WI38 (cell line): ENCODE results near the gene YLPM1.

Experiments used
- H3K4me3 ChIP-seq: 2 replicates; pipeline ENCODE4 v1.5.1; 2011; ENCODE audit warnings: low read depth, mild to moderate bottlenecking, control low read depth, low read length
- TF ChIP-seq, protein P1 (sequence below): IDR thresholded peaks from 2 replicates; pipeline ENCODE4 v1.5.1; 2012; ENCODE audit warnings: low read depth, mild to moderate bottlenecking, control low read depth, low read length

YLPM1 gene

DNA sequence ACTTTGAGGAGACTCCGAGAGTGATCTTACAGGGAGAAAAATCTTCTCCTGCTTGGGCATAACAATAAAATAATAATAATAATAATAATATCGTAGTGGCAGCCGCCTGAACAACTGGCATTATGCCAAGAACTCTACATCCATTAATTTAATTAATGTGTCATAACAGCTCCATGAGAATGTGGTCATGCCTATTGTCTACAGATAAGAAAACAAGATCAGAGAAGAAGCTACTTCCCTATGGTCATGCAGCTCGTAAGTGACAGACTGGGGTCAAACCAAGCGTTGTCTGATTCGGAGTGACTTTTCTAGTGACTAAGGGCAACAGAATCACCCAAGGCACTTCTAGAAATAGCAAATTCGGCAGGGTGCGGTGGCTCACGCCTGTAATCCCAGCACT is 101.1 kb downstream of the YLPM1 start:
- no peak overlapping the region for H3K4me3 ChIP-seq
- TF ChIP-seq, protein P1, sequence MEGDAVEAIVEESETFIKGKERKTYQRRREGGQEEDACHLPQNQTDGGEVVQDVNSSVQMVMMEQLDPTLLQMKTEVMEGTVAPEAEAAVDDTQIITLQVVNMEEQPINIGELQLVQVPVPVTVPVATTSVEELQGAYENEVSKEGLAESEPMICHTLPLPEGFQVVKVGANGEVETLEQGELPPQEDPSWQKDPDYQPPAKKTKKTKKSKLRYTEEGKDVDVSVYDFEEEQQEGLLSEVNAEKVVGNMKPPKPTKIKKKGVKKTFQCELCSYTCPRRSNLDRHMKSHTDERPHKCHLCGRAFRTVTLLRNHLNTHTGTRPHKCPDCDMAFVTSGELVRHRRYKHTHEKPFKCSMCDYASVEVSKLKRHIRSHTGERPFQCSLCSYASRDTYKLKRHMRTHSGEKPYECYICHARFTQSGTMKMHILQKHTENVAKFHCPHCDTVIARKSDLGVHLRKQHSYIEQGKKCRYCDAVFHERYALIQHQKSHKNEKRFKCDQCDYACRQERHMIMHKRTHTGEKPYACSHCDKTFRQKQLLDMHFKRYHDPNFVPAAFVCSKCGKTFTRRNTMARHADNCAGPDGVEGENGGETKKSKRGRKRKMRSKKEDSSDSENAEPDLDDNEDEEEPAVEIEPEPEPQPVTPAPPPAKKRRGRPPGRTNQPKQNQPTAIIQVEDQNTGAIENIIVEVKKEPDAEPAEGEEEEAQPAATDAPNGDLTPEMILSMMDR = no peak

GRCh38 chr14:74865156-74865555 is 102.0 kb downstream of the YLPM1 start:
- TF ChIP-seq, protein P1 = no peak
- H3K4me3 ChIP-seq = no peak overlapping the region

DNA sequence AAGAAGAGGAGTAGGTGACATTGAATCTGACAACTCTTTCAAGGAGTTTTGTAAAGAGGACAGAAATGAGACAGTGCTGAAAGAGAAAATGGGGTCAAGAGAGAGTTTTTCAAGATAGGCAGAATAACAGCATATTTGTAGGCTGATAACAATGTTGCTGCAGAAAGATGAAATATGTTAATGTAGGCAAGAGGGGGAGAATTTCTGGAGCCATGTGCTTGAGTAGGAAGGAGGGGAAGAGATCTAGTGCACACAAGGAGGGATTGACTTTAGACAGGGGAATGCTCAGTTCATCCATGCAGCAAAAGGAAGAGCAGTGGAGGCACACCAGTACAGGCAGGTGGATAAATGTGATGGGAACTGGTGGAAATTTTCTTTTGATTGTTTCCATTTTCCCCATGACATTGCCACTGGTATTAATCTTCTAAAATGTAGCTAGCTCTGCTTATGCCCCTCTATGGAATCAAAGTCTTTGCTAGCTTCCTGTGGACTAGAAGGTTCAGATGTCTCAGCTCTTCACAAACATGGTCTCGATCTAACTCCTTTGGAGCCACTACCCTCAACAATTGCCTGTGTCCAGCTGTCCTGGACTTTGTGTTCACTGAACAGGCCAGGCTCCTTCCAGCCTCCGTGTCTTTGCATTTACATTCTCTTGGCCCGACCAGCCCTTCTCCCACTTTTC is 103.7 kb downstream of the YLPM1 start:
- H3K4me3 ChIP-seq = no peak overlapping the region
- TF ChIP-seq, protein P1 = no peak

- TF ChIP-seq, protein P1 = no peak
- H3K4me3 ChIP-seq = no peak overlapping the region
Observed at GRCh38 chr14:74867673-74868072, 104.6 kb downstream of the YLPM1 start.

DNA sequence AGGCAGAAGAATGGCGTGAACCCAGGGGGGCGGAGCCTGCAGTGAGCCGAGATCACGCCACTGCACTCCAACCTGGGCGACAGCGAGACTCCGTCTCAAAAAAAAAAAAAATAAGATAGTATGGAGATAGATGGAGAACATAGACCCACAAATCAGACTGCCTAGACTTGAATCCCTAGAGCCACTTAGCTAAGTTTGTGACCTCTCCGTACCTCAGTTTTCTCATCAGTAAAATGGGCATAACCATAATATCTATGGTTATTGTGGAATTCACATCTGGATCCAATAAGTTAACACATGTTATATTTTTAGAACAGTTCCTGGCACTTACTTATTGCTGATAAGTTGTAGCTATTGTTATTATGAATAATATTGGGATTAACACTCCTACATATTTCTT is 105.6 kb downstream of the YLPM1 start:
- no peak overlapping the region for H3K4me3 ChIP-seq
- TF ChIP-seq, protein P1 = no peak

GRCh38 chr14:74871819-74872218 is 108.7 kb downstream of the YLPM1 start:
- no peak overlapping the region for H3K4me3 ChIP-seq
- TF ChIP-seq, protein P1 = no peak

- no peak overlapping the region for H3K4me3 ChIP-seq
- TF ChIP-seq, protein P1 = no peak
Observed at GRCh38 chr14:74875204-74875603, 112.1 kb downstream of the YLPM1 start.
